GM18867 (cell line): ENCODE results near the gene MKX.

ENCODE experiments used
- ATAC-seq: cut with Tn5 transposase; IDR thresholded peaks from one replicate; pipeline ENCODE4 v1.9.1; 2021; ENCODE audit warnings: mild to moderate bottlenecking, moderate library complexity; ENCODE audit not compliant: unreplicated experiment

MKX gene

DNA sequence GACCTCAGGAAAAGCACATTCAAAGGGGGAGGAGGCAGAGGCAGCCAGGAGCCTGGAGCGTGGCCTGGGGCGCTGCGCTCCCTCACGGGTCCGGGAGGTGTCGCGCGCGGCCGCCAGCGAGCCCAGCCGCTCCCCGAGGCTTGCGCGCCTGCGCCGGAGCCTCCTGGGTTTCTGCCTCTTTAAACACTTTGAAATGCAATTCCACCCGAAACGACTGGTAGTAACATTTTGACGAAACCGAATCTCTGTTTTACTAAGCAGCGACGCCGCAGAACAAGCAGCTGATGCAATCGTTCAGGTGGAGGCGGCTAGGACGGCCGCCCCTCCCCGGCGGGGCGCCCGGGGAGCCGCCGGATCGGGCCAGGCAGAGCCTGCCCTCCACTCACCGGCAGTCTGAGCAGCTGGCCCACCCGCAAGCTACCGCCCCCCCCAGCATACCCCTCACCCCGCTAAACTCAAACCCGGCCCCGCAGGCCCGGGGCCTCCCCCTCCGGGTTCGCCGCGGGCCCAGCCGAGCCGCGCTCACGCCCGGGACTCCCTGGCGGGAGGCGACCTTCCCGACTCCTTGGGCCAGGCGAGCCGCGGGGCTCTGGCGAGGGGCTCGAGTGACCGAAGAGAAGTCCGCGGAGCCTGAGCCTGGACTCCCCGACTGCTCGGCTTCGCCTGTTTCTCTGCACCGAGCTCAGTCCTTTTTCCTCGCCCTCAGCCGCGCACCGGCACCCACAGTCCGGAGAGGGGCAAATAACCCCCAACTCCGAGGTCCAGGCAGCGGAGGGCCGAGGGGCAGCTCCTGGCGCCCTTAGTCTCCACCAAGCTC, 3.2 kb downstream of the MKX start:
- peak; percentile 97 for ATAC-seq

DNA sequence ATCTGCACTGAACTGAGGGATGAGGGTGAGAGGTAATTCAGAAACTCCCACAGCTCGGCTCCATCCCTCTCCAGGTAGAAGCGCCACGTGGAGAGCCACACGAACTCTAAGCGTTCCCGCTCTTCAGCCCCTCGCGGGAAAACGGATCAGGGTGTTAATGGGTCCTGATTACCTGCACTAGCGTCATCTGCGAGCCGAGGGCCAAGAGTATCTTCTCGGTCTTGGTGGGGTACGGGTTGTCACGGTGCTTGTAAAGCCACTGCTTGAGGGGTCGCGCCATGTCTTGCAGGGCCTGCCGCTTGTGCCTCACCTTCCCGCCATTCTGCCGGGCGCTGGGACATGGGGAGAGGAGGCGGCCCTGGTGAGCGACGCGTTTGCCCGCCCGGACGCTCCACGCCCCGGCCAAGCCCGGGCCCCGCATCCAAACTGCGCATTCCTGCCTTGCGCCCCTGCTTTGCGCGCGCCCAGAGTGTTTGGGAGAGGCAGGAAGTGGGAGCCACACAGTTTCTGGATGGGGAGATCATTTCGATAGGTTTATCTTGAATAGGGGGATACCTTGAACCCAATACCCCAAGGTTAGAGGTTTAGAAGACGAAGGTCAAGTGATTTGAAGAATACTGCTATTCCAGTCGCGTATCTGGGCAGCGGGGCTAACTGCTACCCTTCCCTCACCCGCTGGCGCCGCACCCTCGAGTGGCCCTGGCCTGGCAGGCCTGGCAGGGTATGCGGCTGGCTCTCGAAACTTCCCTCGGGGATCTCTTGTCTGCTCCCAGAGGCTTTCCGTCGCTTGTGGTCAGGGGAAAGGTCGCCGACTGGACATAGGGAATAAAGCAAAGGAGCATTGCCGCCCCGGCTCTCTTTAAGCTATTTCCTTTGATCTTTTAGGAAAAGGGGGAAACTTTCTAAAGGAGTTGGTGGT, 4.2 kb downstream of the MKX start:
- no peak for ATAC-seq

DNA sequence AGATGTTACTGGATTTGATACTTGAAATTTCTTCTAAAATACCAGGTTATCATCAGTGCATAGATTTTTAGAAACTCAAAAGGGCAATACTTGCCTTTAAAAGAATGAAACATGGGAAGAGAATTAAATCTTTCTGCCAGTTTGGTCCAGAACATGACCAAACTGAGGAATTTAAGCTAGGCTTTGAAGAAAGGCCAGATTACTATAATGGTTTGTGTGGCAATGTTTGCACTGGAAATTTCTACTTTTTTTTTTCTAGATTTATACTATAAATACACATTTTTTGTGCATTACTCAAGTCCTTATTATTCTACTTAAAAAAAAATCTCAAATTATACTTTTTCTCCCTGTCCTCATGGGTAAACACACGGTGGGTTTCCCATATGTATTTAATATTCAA, 9.2 kb downstream of the MKX start:
- no peak for ATAC-seq

DNA sequence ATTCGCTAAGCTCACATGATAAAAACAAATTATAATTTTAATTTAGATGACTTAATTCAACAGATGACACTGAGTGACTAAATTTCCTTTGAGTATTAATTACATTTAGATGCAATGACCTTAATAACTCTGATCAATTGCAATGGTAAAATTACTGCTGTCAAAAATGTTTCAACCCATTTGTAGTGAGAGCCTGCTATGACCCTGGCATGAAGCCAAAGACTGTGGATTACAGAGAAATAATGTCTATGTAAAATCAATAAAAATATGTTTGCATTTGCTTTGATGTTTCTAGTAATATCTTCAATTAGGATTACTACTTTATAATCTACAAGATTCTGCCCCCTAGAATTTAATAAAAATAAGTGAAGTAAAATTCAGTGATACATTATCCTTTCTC, 15.6 kb downstream of the MKX start:
- no peak for ATAC-seq

DNA sequence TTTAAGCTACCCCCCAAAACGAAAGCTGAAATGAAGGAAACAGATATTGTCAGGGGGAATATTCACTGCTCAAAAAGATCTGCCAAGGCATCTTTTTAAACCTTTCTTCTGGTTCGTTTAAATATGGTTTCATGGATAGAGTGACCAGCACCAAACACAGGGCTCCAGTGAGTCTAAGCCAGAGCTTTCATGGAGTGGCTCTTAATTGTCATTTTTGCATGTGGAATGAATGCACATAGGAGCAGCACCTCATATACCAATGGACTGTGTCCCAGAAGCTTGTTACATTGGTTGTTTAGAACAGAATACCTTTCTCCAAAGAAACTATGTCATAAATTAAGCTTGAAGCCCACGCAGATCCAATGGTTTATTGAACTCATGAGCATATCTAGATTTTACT, 17.3 kb downstream of the MKX start:
- no peak for ATAC-seq

DNA sequence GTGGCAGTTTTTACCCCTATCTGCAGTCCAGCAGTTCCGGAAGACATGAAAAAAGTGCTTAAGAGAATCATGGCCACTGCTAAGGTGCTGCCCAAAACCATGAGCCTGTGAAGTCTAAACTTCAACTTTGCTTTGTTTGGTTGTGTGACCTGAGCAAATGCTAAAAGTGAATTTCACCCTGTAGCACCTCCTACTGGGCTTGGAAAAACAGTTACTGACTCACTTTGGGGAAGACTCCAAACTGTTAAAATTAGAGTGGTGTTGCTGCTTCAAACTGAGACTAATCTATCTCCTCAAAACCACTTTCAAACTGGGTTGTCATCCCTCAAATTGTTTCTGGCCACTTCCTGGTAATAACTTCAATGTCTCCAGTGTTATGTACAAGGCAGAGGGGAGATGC, 21.3 kb downstream of the MKX start:
- ATAC-seq = no peak

DNA sequence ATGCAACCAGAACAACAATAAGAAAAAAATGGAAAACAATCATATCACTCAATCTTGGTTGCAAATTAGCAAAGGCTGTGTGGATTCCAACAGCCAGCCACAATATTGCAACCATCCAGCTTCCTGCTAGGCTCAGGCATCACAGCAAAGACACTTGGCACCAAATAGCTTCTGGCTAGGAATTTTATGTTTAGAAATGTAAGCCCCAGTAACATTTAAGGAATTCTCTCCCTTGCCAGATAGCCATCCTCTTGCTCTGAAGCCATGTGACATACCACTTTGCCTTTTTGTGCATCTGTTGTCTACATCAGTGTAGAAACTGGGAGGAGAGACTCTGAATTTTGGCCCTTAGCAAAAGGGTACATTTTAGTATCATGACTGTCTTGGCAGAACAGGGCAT, 22.2 kb downstream of the MKX start:
- ATAC-seq = no peak

DNA sequence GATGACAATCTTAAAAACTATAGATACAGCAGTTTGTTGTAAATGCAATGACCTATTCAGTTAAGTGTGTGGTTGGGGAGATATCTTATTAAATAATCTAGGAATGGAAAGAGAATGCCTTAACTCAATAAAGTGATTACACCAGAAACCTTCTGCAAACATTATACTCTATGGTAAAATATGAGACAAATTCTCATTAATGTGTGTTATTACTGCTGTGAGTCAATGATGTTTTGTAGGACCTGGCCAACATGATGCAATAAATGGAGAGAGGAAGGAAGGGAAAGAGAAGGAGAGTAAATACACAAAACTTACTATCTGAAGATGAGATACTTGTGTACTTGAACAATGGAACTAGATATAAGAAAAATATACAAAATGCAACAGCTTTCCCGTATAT, 25.1 kb downstream of the MKX start:
- ATAC-seq = no peak

DNA sequence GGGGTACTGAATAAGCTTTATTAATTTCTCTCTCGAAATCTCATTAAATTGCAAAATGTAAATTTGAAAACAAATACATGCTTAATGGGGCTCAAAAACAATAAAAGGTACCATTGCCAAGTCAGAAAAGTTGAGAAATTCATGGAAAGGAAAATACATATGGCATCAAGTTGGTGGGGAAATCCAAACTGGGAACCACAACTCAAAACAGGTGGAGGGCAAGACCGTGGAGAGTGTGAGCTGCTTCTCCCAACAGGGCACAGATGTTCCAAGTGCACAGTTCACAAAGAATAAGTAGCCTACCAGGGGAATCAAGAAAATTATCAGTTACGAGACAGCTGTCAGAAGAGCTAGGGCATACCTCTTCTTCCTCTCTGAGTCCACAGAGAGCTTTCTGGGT, 26.6 kb downstream of the MKX start:
- no peak for ATAC-seq

DNA sequence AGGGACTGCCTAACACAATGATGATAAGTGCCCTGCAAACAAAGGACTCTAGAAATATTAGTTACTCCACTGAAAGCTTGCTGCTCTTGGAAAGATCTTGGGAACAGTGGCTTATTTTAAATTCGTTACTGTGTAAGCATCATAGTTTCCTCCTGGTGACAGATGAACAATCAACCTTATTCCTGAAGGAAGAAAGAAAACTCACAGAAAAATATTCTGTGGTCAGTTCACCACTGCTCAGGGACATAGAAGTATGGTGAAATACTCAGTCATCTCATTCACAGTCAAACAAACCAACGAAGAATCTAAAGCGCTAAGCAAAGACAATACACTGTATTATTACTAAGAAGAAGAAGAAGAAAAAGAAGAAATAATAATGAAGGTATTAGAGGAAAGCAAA, 27.8 kb downstream of the MKX start:
- no peak for ATAC-seq

DNA sequence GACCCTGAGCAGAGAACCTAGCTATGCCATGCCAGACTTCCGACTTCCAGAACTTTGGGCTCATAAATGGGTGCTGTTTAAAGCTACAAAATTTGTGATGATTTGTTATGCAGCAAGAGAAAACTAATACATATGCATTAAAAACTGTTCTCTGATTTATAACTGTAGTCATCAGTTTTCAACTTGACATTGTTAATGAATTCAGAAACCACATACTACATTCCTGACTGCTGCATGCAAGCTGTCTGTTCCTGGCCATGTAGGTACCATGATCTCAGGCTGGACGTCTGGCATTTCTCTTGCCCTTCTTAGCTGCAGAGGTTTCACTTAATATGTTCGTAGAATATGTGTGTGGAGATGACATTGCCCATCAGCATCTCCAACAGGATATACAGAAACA, 28.4 kb downstream of the MKX start:
- ATAC-seq = no peak

DNA sequence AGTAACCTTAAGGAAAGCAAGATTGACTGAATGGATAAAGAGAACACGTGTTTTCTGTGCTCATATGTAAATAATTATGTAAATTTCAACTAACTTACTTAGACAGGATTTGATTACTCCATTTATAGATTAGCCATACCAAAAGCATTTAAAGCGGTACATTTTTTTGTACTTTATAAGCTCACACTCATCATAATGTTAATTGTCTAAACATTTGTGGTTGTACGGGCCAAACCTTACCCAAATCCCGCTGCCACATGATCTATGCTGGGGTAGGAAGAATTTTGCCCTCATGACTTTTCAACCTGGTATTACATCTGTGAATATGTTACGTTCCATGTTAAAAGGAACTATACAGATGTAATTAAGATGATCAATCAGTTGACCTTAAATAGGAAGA, 29.1 kb downstream of the MKX start:
- no peak for ATAC-seq

DNA sequence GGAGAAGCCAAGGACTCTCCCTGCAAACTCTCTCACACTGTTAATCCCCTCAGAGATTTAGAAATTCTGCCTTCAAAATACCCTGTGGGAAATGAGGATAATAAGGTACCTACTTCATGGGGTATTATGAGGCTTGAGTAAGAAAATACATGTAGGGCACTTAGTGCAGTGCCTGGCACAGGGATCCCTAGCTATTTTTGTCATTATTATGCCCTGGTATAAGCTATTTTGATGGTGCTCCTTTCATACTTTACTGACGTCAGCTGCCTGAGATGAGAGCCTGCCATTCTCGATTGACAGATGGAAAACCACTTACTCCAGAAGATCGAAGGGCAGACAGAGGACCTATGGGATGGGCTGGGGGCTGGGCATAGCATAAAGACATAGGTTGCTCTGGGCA, 30.1 kb downstream of the MKX start:
- no peak for ATAC-seq

DNA sequence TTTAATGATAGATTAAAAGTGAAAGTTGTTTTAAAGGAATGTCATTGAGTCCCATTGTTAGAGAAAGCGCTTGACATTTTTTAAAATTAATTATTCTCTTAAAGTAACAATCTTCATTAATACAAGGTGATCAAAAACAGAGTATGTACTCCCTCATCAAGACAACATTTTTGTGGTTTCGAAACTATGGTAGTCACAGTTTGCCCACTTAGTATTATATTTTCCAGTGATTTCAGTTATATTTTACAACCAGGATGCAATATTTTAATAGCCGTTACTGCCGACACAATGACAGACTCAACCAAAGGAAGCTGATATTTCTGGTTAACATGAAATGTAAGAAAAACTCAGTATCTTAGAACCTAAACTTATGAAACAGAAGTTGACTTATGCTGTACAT, 31.3 kb downstream of the MKX start:
- ATAC-seq = no peak

DNA sequence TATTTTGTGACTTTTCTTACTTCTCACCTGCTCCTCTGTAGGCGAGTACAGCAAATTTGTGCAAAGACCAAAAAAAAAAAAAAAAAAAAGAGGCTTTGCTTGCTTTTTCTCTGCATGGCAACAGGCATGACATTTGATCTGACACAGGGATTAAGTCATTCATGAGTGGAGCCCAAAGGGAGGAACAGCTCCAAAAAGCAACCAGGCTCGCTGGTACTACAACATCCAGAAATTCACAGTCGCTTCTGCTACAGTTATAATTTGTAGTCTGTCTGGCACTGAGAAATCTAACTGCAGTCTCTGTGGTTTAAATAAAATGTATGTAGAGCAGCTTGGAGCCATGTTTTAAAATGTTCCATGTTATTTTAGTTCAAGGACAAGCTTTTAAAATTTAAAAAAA, 31.7 kb downstream of the MKX start:
- no peak for ATAC-seq

DNA sequence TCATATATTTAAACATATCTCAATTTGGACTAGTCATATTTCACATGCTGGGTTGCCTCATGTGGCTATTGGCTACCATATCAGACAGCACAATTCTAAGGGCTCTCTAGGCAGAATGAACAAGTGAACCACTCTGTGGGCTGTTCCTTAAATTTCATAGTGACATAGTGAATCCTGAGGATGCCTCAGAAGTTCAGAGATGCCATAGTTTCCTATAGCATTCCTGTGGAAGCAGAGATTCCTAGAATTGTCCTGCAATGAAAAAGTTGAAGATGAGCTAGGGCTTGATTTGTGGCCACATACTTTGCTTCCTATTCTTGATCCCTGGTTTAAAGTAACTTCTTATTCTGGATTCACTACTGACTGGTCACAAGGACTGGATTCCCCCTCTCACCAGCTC, 35.6 kb downstream of the MKX start:
- ATAC-seq = no peak

DNA sequence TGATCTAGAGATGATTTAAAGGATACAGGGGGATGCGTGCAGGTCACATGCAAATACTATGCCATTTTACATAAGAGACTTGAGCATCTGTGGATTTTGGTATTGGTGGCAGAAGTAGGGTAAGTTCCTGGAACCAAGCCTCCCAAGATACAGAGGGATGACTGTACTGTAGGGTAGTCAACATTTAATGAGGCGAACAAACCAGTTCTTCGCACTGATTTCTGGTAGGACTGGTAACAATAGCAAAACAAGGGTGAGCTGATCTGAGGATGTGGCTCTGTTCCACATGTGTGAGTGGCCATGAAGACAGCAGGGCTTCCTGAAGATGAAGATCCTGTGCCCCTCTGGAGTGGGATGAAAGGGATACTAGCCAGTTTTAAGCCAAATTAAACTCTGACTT, 36.3 kb downstream of the MKX start:
- no peak for ATAC-seq

DNA sequence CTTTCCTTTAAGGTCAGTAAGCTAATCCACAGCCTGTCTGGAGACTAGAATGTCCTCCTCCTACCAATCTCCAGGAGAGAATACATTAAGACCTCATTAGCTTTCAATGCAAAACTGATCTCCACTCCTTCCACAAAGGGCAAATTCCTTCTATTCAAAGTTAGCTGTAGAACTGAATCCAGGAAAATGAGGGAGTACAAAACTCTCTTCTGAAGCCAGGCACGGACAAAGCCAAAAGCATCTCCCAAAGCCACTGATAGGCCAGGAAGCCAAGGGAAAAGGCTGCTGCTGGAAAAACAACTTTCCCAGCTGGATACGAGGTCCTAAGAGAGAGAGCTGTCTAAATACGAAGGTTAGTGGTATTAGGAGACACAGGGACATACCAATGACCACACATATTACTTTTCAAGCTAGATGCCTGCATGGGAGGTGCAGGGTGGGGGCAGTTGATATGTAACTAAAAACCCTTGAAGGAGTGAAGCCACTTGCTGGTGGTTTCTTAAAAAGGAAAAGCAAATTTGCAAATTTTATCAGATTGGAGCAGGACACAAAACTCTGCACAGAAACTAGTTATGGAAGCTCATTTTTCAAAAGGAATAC, 43.6 kb downstream of the MKX start:
- no peak for ATAC-seq

DNA sequence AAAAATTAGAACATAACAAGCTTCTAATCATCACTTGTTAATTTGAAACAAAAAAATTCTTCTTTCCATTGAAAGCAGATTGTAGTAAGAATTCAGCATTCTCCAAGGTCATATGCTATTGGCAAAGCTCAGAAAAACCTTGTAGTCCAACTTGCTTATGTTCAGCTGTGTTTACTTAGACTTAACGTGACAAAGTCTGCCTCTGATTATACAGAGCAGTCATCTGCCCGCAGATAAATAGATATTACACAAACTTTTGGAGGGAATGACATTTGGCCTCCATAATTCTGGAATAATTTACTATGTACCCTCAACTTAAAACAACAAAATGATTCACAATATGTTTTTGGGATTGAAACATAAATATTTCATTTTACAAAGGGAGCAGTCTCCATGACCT, 45.8 kb downstream of the MKX start:
- ATAC-seq = no peak

DNA sequence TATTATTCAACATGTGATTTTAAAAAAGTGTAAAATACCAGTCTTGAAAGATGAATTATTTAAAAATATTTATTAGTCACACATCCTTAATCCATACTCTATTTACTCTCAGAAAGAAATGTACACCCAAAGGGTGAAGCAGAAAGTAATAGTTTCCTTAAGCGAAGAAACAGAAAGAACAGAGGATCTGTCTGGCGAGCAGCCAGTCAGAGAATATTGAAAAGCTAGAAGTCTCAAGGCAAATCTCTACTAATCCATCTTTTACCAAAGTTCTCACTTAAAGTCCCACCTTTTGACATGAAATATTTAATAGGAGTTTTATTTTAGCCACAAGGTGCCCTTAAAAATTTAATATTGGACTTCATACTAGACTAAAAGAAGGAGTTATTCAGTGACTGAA, 46.7 kb downstream of the MKX start:
- no peak for ATAC-seq

DNA sequence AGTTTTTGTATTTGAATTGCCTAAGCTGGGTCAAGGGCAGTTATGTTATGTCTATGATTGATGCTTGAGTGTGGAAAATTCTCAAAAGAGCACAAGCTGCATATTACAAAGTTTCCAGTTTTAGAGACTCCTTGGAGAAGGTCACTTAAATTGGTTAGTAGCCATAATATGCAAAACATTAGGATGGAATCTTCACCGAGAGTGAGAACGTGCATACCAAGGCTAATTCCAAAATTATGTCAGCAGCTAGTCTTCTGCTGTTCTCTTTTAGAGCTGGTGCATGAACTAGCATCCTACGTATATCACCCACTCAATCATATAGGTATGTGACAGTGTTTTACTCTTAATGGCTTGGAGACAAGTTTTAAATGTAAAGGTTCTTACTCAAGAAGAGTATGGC, 49.2 kb downstream of the MKX start:
- ATAC-seq = no peak

DNA sequence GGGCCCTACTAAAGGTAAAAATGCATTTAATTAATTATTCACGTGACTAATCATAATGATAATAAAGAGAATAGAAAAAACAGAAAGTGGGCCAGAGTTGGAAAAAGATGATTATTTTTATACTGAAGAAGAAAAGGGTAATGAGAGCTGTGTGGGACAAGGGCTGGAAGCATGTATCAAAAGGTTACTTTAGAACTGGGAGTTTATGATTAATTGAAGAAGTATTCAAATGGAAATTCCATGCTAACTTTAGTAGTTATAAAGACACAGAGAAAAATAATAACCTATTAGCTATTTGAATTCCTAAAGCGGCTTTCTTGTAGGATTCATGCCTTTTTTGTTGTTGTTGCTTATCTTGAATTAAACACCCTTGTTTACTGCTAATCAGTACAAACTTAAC, 49.9 kb downstream of the MKX start:
- no peak for ATAC-seq
